Measurements from ENCODE around the gene ICAM4.
"Not testable (repeated sequence)": the region's sequence is repeated elsewhere in the genome, so short reads cannot be mapped to it uniquely, and the experiment has no call there.

The ICAM4 gene

DNA sequence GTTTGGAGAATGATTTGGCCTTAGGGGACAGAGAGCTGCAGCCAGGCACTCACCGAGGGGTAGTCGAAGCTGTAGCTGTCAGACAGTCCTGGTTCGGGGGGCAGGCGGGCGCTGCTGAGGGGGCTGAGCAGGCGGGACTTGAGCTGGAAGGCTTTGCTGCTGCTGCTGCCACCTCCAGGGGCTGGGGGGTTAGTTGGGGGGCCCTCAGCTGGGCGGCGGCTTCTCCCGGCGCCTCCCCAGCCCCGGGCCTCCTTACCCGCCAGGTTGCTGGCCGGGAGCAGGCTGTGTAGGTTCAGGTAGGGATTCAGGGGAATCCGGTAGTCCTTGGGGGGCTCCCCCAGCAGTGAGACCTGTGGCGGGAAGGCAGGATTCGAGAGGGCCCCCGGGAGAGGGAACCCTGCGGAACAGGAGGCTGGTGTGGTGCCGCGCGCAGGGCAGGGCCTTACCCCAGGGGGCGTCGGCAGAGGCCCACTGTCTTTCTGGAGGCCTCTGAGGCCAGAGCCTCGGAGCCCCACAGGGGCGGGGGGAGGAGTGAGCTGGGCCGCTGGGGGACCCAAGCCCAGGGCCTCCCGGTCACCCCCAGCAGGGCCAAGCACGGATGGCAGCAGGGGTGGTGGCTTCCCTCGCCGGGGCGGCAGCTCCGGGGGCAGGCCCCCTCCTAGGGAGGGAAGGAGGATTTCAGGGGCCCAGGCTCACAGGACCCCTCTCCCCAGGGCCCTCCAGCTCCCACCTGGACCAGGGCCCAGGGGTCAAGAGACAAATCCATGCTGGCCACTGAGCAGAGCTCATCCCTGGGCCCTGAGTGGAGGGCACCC lies 34.1 kb downstream of the ICAM4 start:
- no peak for DNase-seq

DNA sequence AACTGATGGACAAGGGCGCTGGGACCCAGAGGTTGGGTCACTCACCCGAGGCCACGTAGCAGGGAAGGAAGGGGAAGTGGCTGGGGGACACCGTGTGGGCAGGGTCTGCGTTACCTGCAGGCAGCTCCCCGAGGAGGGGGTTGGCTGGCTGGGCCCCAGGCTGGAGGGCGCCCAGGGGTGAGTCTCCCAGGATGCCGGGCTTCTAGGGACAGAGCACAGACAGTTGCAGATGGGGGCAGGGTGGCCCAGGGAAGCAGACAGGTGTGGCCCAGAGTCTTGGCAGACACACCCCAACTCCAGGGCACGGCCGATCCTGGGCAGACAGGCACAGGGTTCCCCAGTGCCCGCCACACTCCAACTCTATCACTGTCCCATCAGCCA lies 34.7 kb downstream of the ICAM4 start:
- no peak for DNase-seq

DNA sequence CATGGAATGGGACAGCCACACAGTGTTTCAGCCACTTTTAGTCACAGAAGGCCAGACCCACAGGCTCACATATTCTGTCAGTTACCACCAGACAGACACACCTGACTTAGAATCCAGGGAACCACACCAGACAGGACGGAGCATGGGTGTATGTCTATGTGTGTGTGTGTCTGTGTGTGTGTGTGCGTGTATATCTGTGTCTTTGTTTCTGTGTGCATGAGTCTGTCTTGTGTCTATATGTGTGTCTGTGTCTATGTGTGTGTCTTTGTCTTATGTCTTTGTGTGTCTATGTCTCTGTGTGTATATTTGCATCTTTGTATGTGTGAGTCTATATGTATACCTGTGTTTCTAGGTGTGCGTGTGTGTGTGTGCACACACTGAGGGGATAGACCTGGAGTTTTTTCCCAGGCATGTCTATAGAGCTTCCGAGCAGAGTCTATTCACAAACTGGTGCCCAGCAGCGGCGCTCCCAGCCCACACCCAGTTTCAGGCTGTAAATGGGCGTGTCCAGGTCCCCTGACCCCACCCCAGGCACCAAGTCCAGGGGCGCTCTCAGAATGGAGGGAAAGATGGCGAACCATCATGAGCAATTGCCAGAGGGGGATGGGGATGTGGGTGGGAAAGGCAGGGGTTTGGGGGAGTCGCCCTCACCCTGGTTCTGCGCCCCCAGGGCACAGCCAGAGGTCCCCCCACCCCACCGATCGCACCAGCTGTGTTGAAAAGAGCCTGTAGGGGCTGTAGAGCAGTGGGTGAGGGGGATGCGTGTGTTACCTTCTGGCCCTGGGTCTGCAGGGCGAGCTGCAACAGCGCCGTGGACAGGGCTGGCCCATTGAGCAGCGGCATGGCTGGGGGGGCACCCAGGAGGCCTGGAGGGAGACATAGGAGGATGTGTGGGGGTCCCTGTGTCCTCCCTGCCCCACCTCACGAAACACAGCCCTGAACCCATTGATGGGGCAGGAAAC lies 35.4 kb downstream of the ICAM4 start:
- DNase-seq: no peak

DNA sequence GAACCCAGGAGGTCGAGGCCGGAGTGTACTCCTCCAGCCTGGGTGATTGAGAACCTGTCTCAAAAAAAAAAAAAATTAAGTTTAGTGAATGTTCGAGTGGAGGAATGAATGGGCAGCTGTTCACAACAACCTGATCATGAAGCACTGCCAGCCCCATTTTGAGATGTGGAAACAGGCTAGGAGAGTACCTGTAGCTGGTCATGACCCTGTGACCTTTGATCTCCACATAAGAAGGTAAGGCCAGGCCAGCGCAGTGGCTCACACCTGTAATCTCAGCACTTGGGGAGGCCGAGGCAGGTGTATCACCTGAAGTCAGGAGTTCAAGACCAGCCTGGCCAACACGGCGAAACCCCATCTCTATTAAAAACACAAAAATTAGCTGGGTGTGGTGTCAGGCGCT lies 39.0 kb downstream of the ICAM4 start:
- no peak for DNase-seq

DNA sequence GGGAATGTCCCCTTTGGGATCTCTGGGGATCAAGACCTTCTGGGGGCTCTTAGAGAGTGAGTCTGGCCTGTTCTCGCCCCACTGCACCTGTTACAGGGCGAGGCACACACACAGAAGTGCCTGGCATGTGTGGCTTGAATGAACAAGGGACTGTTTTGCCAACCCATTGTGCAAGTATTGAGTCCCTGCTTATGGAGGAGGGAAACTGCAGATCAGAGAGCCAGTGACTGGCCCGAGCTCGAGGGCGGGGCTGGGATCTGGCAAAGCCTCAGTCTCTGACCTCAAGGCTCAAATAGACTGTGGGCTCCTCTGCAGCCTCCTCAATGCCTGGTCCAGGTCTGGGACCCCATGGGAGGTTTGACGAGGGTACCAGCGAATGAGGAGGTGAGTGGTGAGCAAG lies 41.0 kb downstream of the ICAM4 start:
- no peak for DNase-seq

DNA sequence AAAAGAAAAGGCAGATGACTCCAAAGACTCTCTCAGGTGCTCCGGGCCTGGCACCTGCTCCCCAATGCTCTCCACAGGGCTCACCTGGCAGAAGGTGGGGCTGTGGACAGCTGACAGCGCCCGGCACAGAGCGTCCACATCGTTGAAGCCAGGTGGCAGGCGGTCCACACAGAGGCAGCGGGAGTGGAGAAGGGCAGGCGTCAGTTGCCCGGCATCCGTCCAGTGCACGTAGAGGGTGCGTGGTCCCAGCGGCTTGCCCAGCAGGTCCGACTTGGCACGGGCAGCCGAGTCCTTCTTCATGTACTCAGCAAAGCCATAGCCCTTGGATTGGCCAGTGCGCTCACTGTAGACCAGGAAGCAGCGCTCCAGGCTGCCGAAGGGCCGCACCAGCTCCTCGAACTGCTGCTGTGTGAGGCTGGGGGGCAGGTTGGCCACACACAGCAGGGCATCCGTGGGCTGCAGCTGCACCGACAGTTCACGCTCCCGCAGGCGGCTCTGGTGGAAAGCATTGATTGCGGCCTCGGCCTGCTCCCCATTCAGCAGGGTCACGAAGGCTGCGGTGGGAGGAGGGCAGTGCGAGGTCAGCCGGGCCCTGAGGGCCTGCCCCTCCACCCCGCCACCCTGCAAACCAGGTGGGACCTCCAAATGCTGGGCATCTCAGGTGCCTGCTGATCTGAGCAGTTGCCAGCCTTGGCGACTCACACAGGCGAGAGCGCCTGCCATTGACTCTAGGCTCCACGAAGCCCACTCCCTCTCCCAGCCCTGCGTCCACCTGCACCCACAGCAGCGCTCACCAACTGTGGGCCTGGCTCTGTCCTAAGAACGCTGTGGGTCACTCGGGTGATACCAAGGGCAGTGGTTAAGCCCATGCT lies 42.0 kb downstream of the ICAM4 start:
- DNase-seq: no peak

DNA sequence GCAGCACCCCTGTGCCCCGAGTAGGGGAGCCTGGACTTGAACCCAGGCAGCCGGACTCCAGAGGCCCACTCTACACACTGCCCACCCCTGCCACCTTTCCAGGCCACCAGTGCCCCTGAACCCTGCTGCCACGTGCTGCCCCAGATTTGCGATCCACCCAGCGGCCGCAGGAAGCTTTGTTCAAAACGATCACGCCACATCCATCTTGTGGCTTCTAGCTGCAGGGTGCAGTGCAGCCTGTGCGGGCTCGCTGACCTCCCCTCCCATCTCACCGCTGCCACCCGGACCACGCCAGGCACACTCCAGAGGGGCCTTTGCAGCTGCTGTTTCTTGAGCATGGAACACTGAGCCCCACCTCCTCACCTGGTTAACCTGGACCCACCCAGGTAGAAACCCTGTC lies 42.8 kb downstream of the ICAM4 start:
- DNase-seq: no peak

DNA sequence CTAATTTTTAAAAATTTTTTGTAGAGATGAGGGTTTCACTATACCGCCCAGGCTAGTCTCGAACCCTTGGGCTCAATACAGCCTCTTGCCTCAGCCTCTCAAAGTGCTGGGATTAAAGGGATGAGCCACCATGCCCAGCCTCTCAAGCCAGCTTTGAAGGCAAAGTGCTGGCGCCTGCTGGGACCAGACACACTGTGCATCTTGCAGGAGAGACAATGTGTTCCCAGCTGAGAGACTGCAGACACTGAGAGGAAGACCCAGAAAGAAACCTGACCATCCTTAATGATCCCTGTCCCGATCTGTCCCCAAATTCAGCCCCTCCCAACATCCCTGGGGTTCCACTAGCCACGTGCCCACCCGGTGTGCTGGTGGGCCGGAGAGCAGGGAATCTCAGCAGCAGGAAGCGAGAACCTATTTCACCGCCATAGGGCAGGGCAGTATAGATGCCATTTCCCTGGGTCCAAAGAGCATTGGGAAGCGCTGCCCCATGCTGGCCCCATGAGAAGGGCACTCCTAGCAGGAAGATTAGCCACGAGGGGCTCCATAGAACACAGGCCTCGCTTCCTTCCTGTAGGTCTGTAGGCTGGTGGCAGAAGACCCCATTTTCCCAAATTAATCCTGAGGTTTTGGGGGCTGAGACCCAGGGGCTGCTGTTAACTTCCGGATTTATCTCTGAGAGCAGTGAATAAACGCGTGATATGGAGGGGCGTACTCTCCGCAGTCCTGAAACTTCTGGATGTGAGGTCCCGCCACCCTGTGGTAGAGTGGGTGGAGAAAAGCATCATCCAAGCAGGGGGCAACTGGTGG lies 45.6 kb downstream of the ICAM4 start:
- no peak for DNase-seq

DNA sequence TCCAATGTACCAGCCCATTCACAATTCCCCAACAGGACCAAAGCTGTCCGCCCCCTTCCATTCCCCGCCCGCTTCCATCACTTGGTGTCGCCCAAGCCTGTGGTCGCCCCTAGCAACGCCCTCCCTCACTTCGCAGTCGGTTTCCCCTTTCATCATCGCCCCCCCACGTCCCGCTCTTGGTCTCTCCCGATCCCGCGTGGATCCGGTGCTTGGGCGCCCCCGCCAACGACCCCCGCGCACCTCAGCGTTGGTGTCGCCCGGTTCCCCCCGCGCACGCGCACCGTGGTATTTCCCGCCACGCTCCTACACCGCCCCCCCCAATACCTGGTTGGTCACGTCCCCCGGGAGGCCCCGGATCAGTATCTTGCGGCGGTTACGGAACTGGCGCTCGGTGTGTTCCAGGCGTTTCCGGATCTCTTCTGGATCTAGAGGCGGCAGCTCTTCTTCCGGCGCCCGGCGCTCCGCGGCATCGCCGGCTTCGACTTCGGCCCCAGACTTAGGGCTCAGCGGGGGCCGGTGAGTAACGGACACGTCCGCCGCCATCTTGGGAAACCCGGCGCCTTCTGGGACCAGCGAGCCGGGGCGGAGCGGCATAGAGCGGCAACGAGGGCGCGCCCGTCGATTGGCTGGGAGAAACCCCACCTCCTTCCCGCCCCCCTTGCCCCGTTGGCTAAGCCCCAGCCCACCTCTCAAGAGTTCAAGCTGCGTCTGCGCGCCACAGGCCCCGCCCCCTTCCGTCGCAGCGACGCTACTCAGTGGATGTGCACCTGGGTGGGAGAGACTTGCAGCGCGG lies 46.4 kb downstream of the ICAM4 start, which contains the start of gene RAVER1:
TSS of gene RAVER1 (minus strand) at position 565 of the 793 bp plus-strand sequence. CDS start at position 543, 22 bp downstream.
- peak; percentile 98 for DNase-seq

DNA sequence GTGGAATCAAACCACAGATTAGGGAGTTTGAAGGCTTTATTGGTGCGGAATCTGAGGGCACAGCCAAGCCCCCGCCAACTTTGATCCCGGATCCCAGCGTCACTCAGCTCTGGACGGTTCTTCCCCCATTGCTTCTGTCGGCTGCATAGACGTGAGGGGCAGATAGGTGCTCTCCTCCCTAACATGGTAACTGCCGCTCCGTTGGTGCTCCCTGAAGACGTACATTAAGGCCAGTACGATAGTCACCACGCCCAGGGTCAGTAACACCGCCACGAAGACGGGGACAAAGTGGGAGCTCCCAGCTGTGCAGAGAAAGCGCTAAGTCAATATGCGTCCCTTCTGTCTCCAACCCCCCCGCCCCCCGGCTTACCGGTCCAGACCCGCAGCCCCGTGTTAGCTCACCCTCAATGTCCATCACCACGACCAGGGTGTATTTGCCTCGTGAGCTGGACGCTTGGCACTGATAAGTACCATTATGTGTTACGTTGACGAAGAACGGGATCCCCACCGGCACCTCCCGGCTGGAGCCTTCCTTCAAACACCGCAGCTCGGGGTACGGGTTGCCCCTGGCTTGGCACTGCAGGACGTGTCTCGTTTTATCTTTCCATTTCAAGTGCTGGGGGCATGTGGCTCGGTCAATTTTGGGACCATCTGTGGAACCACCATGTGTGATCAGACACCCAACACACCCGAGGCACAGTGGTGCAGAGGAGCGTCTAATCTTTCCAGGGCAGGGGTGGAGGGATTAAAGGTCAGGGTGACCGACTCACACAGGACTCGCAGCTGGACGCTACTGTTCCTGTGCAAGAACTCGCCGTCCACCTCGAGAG lies 47.2 kb downstream of the ICAM4 start:
- DNase-seq: no peak

DNA sequence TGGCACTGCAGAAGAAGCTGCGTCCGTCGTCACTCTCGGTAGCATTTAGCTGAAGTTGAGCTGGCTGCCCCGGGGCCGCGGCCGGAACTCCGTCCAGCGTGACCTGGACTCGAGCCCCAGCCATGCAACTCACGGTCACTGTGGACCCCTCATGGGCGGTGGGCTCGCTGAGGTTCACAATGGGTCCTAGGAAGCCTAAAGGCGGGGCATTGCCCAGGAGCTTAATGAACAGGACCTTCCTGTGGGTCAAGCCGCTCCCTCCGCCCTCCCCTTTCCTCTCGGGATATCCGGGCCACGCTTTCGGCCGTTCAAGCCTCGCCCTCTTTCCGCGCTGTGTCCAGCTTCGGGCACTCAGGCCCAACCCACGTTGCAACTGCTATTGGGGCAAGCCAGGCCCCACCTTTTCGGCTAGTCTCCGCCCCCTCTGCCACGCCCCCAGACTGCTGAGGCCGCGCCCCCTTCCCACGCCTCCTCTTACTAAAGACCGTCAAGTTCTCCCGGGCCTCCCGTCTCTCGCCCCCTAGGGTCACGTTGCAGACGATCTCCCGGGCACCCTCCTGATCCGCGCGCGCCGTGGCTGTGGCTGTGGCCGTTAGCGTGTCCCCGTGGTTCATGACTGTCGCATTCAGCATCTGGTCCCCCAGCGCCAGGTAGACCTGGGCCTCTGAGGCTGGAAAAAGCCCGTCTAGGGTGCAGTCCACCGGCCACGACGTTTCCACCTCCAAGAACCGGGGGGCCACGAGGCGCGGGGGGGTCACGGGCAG lies 48.0 kb downstream of the ICAM4 start:
- DNase-seq: peak; percentile 29

DNA sequence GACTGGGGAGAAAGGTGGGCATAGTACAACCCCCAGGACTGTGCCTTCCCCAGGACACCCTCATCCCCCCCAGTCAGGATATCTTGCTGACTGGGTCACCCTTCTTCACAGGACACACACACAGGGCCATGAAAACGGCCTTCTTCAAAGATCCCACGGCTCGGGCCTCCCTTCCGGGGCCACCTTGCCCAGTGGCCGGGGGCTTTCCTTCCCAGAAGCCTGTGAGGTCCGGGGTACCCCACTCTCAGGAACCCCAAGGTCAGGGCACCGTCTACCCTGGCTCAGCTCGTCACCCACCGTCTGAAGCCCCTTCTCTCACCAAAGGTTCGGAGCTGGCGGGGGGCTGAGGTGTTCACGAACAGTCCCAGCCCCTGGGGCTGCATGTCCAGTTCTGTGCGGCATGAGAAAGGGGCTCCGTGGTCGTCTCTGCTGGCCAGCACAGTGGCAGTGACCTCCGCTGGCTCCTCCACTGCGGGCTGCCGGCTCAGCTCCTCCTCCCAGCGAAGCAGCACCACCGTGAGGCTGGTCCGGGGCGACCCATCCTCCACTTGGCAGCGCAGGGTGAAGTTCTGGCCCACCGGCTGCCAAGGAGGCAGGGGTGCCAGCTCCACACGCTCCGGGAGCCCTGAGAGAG lies 48.7 kb downstream of the ICAM4 start:
- DNase-seq: no peak

DNA sequence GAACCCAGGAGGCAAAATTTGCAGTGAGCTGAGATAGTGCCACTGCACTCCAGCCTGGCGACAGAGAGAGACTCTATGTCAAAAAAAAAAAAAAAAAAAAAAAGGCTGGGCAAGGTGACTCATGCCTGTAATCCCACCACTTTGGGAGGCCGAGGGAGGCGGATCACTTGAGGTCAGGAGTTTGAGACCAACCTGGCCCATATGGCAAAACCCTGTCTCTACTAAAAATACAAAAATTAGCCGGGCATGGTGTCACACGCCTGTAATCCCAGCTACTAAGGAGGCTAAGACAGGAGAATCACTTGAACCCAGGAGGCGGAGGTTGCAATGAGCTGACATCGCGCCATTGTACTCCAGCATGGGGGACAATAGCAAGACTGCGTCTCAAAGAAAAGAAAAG lies 50.0 kb downstream of the ICAM4 start:
- not testable (repeated sequence) for DNase-seq
